Spinal cord (tissue), 10 donors: ENCODE measurements around the gene NCCRP1. TPM values are rescaled to one million over a fixed set of nuclear protein-coding genes. Genes with fewer than 3 reads are reported as not detected.

ENCODE experiments used
- DNase-seq, 6 donors: peaks; one replicate each; pipeline versions ENCODE4 v3.0.0 to v3.0.0-alpha.2; 2013 to 2015; ENCODE audit warnings: low spot score in 6 of 6, low read depth in 4 of 6
- H3K27ac ChIP-seq: one replicate; pipeline ENCODE4 v1.5.1; 2013; ENCODE audit warnings: low read depth, low read length, control low read depth
- H3K27me3 ChIP-seq: one replicate; pipeline ENCODE4 v1.6.1; 2013; ENCODE audit warnings: low read length; ENCODE audit not compliant: control insufficient read depth, insufficient read depth
- H3K36me3 ChIP-seq: one replicate; pipeline ENCODE4 v1.6.1; 2013; ENCODE audit warnings: low read length; ENCODE audit not compliant: control insufficient read depth, insufficient read depth
- H3K4me1 ChIP-seq: one replicate; pipeline ENCODE4 v1.6.1; 2013; ENCODE audit warnings: low read length; ENCODE audit not compliant: control insufficient read depth, insufficient read depth
- H3K4me3 ChIP-seq: one replicate; pipeline ENCODE4 v1.5.1; 2013; ENCODE audit warnings: low read depth, low read length, control low read depth
- H3K9me3 ChIP-seq: one replicate; pipeline ENCODE4 v1.6.1; 2013; ENCODE audit warnings: low read length; ENCODE audit not compliant: control insufficient read depth, insufficient read depth
- WGBS: methylation state at CpG from one replicate; pipeline ENCODE4 v1.1.5; 2013; ENCODE audit warnings: missing lambda C conversion rate; ENCODE audit not compliant: insufficient coverage; 5-methylcytosine and 5-hydroxymethylcytosine counted together
- polyA plus RNA-seq, 2 donors: library from polyadenylated mRNA; unstranded; fragments of 120-200 nt; gene quantifications; one replicate each; pipeline ENCODE4 v1.2.1, GENCODE V29; 2013; ENCODE audit not compliant: insufficient read length in 2 of 2
- total RNA-seq, 2 donors: library from RNA; depleted of rRNA in 1 of 2; stranded (reverse); fragments of 120-200 nt in 1 of 2; fragments of >200 nt in 1 of 2; gene quantifications; one replicate each; pipeline versions ENCODE4 v1.2.3 to v1.2.4, GENCODE V29; 2013 to 2014
- donor health status: healthy.

NCCRP1 gene
- total and polyA plus RNA-seq, 4 donors, result 0.10 to 0.29 (median 0.16) TPM

DNA sequence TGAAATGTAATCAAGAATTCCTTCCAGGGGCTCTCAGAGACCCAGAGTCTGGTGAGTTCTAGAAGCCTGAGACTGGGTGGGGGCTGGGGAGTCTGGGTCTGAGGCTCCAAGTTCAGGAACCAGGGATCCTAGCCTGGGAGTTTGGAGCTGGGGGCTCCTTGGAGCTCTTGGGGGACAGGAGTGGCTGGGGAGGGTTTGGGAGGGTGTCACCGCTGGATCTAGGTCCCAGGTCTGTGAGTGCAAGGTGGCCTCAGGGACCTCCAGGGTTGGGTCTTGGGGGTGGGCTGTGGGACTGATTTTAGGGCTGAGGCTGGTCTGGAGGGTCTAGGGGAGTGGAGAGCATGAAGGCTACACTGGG lies 6.2 kb downstream of the NCCRP1 start:
- no peak overlapping the region for H3K27ac ChIP-seq
- DNase-seq, result no peak
- no peaks in the 10 kb centered on the region for H3K9me3 ChIP-seq
- peaks cover 47% of the 10 kb centered on the region for H3K27me3 ChIP-seq
- H3K36me3 ChIP-seq, result no peaks in the 10 kb centered on the region
- H3K4me1 ChIP-seq, result peaks cover 5% of the 10 kb centered on the region
- 77% methylated on average over 1 of the region's 1 CpG for WGBS
- no peak overlapping the region for H3K4me3 ChIP-seq

DNA sequence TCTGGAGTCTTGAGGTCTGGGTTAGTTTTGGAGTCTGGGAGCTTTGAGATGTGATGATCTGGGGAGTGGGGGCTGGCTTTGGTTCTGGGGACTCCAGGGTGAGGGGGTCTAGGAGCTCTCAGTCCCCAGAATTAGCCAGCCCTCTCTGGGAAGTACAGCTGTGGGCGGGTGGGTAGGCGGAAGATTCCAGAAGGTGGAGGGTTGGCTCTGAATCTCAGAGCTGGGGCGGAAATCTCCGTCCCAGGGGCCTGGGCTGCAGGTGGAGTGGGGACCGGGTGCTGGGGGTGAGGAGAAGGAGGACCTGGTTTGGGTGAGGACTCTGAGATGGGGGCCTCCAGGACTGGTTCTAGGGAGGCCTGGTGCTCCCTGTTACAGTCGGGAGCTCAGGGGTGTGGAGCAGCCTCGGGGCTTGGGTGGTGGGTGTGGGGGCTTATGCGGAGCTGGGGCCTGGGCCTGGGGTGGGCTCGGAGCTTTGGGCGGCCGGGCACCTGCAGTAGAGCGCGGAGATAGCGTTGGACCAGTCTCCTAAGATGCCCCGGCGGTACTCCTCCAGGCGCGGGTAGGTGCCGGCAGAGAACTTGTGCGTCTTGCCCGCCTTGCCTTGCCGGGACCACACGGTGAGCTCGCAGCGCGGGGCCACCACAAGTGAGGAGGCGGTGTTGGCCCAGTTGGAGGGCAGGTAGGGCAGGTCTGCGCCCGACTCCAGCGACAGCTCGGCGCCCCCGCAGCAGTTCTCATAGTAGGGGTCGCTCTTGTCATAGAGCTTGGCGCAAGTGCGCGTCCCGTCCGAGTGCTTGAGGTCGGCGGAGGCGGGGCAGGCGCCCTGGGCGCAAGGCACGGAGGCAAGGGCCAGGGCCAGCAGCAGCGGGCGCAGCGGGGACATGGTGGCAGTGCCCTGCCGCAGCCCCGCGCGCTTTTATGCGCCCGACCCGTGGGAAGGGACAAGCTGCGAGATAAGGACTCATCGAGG lies 6.9 kb downstream of the NCCRP1 start, which contains the start of gene SYCN:
Gene SYCN (minus strand): TSS at position 892 of the 970 bp plus-strand sequence. CDS start 9 bp downstream, at position 883.
- no peak within 1 kb of the TSS for H3K4me3 ChIP-seq
- H3K27me3 ChIP-seq, result peaks cover 46% of the 10 kb centered on the region
- no peaks in the 10 kb centered on the region for H3K9me3 ChIP-seq
- WGBS, result 20% methylated on average over 57 of the region's 57 CpGs
- no peaks in the 10 kb centered on the region for H3K36me3 ChIP-seq
- H3K27ac ChIP-seq, result no peak within 1 kb of the TSS
- H3K4me1 ChIP-seq, result peaks cover 5% of the 10 kb centered on the region
- no peak for DNase-seq

DNA sequence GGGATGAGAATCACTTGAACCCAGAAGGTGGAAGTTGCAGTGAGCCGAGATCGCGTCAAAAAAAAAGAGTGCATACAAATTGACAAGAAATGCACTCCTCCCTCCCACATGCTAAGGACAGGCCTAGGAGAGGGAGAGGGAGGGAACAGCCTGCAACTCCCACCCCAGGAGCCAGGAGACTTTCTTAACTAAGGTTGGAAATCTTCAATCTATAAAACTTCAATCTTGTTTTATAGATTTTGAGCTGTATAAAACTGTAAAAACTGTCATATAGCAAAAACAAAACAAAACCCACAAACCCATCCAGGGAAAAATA lies 8.6 kb downstream of the NCCRP1 start:
- Histone ChIP-seq H3K4me3 (no peak overlapping the region), H3K27ac (no peak overlapping the region), H3K9me3 (no peaks in the 10 kb centered on the region), H3K27me3 (peaks cover 39% of the 10 kb centered on the region), H3K4me1 (no peaks in the 10 kb centered on the region), H3K36me3 (no peaks in the 10 kb centered on the region)
- WGBS, result no CpG with 5 or more reads among the region's 3 CpGs
- no peak for DNase-seq

DNA sequence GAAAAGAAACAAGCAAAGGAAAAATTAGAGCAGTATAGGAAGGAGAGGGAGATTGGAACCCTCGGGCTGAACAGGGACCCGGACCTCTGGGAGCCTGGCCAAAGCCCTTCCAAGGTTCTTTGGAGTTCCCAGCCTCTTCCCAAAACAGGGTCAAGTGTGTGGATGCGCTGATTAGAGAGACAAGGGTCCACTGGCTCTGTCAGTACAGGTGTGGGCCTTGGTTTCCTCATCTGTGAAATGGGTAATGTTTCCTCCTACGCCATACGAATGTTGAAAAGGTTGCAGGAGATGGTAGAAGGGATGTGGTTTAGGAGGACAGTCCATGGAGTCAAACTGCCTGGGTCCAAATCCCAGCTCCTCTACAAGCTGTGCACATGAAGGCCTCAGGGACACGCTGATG lies 9.4 kb downstream of the NCCRP1 start:
- H3K4me3 ChIP-seq, result no peak overlapping the region
- H3K36me3 ChIP-seq, result no peaks in the 10 kb centered on the region
- no peaks in the 10 kb centered on the region for H3K4me1 ChIP-seq
- 84% methylated on average over 3 of the region's 6 CpGs for WGBS
- no peak for DNase-seq
- no peaks in the 10 kb centered on the region for H3K9me3 ChIP-seq
- H3K27ac ChIP-seq, result no peak overlapping the region
- H3K27me3 ChIP-seq, result peaks cover 35% of the 10 kb centered on the region

DNA sequence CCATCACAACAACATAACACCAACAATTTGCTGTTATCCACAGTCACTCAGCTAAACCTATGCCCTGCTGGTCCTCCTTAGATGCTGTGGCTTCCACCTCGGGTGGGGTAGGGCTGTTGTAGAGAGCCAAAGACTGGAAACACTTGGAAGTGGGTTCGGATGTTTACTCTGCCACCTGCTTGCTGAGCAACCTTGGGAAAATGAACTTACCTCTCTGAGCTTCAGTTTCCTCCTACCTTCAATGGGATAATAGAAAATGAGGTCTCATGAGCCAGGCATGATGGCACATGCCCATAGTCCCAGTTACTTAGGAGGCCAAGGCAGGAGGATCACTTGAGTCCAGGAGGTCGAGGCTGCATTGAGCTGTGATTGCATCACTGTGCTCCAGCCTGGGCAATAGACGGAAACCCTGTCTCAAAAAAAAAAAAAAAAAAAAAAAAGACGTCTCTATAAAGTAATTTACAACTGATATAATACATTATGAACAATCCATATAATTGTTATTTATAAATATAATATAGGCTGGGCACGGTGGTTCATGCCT lies 10.6 kb downstream of the NCCRP1 start:
- Histone ChIP-seq H3K36me3 (no peaks in the 10 kb centered on the region), H3K4me1 (no peaks in the 10 kb centered on the region), H3K4me3 (no peak overlapping the region), H3K27ac (no peak overlapping the region), H3K27me3 (peaks cover 27% of the 10 kb centered on the region), H3K9me3 (no peaks in the 10 kb centered on the region)
- 60% methylated on average over 2 of the region's 6 CpGs for WGBS
- DNase-seq, result no peak

DNA sequence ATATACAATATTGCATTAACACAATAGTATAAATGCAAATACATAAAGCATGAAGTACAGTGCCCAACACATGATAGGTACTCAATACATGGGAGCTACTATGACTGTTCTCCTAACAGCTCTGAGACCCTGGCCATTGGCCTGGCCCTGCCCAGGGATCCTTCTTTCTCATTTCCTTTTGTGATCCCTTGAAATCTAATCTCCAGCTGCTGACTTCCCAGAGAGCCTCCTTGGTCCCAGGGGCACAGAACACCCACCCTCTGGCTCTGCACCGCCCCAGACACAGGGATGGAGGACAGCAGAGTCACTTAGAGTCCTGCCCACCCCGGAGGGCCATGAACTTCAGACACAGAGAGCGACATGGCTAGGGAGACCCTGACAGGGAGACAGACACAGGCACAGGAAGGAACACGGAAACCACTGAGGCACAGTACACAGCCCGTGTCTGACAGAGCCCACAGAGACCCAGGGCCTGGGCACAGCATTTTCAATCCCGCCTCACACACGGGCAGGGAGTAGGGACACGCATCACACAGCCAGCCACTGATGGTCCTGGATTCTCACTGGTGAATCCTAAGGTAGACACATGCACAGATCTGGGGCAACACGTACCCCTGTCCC lies 11.5 kb downstream of the NCCRP1 start:
- H3K4me3 ChIP-seq, result no peak overlapping the region
- peaks cover 18% of the 10 kb centered on the region for H3K27me3 ChIP-seq
- H3K27ac ChIP-seq, result no peak overlapping the region
- H3K4me1 ChIP-seq, result no peaks in the 10 kb centered on the region
- WGBS, result 86% methylated on average over 9 of the region's 9 CpGs
- no peak for DNase-seq
- no peaks in the 10 kb centered on the region for H3K36me3 ChIP-seq
- H3K9me3 ChIP-seq, result no peaks in the 10 kb centered on the region

DNA sequence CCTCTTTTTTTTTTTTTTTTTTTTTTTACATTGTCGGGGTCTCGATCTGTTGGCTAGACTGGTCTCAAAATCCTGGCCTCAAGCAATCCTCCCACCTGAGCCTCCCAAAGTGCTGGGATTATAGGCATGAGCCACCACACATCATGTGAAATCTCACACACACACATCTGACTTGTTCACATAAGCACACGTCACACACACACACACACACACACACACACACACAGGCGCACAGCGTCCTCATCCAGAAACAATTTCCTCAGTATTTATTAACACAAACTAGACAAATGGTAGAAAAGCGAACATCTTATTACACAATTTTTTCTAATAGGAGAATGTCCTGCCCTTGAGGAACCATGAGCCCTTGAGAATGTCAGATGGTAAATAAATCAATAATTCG lies 12.4 kb downstream of the NCCRP1 start:
- peaks cover 9% of the 10 kb centered on the region for H3K27me3 ChIP-seq
- no peak for DNase-seq
- 91% methylated on average over 1 of the region's 7 CpGs for WGBS
- H3K27ac ChIP-seq, result no peak overlapping the region
- no peak overlapping the region for H3K4me3 ChIP-seq
- H3K36me3 ChIP-seq, result no peaks in the 10 kb centered on the region
- no peaks in the 10 kb centered on the region for H3K4me1 ChIP-seq
- no peaks in the 10 kb centered on the region for H3K9me3 ChIP-seq

DNA sequence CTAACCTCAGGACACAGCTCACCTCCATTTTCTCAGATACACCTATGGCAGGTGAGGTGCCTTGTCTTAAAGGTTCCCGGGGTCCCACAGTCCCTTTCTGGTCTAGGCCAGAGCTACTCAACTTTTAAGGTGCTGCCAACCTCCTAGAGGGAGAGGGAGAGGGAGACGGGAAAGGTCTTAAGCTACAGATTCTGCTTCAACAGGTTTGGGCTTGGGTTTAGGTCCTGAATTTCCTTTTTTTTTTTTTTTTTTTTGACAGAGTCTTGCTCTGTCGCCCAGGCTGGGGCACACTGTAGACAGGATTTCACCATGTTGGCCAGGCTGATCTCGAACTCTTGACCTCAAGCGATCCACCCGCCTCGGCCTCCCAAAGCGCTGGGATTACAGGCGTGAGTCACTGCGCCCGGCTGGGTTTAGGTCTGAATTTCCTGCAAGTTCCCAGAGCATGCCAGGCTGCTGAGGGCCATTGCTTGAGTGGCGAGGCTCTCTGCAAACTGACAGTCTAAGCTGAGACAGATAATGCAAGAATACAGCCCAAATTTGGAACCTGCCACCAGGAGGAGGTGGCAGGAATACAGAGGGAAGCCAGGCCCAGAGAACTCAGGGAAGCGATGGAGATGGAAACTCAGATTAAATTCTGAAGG lies 15.1 kb downstream of the NCCRP1 start:
- 73% methylated on average over 13 of the region's 13 CpGs for WGBS
- Histone ChIP-seq H3K4me1 (no peaks in the 10 kb centered on the region), H3K9me3 (peaks cover 3% of the 10 kb centered on the region), H3K4me3 (no peak overlapping the region), H3K27ac (no peak overlapping the region), H3K27me3 (peaks cover 3% of the 10 kb centered on the region), H3K36me3 (no peaks in the 10 kb centered on the region)
- DNase-seq, result no peak

DNA sequence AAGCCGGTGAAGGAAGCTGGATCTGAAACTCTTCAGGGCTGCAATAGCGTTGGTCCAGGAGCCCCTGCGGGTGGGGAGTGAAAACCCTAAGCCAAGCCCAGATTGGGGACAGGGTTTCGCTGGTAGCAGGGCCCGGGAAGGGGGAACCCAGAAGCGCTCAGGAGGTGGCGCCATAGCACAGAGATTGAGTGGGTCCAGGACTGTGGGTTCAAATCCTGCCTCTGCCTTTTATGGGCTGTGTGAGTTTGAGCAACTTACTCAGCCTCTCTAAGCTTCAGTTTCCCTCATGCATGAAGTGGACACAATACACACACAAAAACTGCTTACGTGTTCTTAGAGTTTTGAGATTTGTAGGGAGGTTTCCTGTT lies 15.6 kb downstream of the NCCRP1 start:
- Histone ChIP-seq H3K4me1 (no peaks in the 10 kb centered on the region), H3K27ac (no peak overlapping the region), H3K9me3 (peaks cover 3% of the 10 kb centered on the region), H3K27me3 (peaks cover 3% of the 10 kb centered on the region), H3K36me3 (no peaks in the 10 kb centered on the region), H3K4me3 (no peak overlapping the region)
- DNase-seq, result no peak
- WGBS, result 19% methylated on average over 5 of the region's 8 CpGs
